ENCODE data around the gene HBP1. TPM values are rescaled to one million over a fixed set of nuclear protein-coding genes. Genes with fewer than 3 reads are reported as not detected.
A peak's percentile ranks its signal among the peaks of the same experiment; 100 is the strongest.

The HBP1 gene
- total and polyA plus RNA-seq, 8 donors, result 47.9 to 181 (median 125) TPM

DNA sequence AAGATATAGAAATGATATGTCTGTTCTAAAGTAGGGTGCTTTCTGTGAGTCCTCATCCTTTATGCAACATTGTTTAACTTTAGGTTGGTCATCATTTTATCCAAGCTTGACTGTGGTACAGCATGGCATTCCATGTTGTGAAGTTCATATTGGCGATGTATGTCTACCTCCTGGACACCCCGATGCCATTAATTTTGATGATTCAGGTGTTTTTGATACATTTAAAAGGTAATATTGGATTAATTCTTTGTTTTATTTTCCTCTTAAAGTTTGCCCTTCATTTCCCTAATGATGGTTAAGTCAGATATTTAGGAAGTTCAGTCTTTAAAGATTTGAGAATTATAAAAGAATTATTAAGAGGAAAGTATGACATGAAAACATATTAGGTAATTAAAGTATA is 21.3 kb downstream of the HBP1 start:
- TF ChIP-seq, protein P1, sequence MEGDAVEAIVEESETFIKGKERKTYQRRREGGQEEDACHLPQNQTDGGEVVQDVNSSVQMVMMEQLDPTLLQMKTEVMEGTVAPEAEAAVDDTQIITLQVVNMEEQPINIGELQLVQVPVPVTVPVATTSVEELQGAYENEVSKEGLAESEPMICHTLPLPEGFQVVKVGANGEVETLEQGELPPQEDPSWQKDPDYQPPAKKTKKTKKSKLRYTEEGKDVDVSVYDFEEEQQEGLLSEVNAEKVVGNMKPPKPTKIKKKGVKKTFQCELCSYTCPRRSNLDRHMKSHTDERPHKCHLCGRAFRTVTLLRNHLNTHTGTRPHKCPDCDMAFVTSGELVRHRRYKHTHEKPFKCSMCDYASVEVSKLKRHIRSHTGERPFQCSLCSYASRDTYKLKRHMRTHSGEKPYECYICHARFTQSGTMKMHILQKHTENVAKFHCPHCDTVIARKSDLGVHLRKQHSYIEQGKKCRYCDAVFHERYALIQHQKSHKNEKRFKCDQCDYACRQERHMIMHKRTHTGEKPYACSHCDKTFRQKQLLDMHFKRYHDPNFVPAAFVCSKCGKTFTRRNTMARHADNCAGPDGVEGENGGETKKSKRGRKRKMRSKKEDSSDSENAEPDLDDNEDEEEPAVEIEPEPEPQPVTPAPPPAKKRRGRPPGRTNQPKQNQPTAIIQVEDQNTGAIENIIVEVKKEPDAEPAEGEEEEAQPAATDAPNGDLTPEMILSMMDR (IDR thresholded peaks at IDR 0.05), result no peak
- Histone ChIP-seq H3K36me3 (peaks cover 4 to 81% of the 10 kb centered on the region in 2 donors), H3K4me3 (no peak overlapping the region), H3K9me3 (no peaks in the 10 kb centered on the region), H3K4me1 (peaks cover 0 to 7% of the 10 kb centered on the region in 2 donors), H3K27me3 (no peaks in the 10 kb centered on the region), H3K27ac (no peak overlapping the region)
- intact Hi-C loops (cut with DNase I), result no loop called here
- ATAC-seq (no peak), DNase-seq (no peak)

DNA sequence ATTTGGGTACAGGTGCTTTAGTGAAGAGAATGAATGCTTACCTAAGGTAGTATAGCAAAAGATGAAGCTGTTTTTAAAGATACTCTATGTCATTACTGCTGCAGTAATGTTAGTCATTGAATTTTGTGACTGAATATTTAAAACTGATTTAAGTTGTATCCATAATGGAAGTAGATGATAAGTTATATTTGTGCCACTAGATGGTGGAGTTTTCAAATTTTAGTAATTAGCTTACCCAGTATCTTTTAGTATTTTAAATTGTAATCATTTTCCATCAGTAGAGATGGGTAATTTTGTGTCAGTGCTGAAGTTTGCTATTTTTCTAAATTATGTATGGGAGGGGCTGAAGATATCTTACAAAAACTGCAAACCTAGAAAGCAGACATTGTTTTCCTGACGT is 25.2 kb downstream of the HBP1 start:
- ATAC-seq (no peak), DNase-seq (no peak)
- Histone ChIP-seq H3K36me3 (peaks cover 4 to 79% of the 10 kb centered on the region in 2 donors), H3K4me3 (no peak overlapping the region), H3K27me3 (no peaks in the 10 kb centered on the region), H3K4me1 (peaks cover 0 to 7% of the 10 kb centered on the region in 2 donors), H3K9me3 (no peaks in the 10 kb centered on the region), H3K27ac (peak overlapping the region in 1 of 2 donors; percentile 20)
- TF ChIP-seq, protein P1 (IDR thresholded peaks at IDR 0.05), result no peak
- intact Hi-C loops (cut with DNase I), result no loop called here

DNA sequence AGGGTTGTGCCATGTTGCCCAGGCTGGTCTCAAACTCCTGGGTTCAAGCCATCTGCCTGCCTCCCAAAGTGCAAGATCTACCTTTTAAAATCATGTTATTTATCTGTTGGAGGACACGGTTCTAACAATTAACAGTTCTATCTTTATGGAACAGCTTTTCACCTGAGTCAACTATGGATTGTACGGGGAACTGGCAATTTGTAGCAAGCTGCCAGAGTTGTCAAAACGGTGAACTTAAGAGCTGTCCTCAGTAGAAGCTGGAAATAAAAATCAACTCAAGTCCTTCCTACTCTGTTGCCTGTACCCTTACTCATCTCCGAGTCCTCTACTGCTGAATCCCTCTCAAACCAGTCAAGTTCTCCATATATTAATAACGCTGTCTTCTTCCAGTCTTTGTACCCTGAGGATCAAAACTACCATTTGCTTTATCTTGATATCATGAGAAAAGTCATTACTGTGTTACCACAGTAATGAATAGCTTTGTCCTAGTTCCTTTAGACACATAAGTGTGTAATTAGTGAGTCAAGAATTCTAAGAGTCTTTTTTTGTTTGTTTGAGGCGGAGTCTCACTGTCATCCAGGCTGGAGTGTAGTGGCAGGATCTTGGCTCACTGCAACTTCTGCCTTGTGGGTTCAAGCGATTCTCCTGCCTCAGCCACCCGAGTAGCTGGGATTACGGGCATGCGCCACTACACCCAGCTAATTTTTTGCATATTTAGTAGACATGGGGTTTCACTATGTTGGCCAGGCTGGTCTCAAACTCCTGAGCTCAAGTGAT is 28.2 kb downstream of the HBP1 start:
- ATAC-seq (peak; percentile 86), DNase-seq (peak in 2 of 4 donors; percentile 20 to 59)
- peak overlapping the region; percentile 28 to 74 for H3K27ac ChIP-seq
- intact Hi-C loops (cut with DNase I), result no loop called here
- H3K9me3 ChIP-seq, result no peaks in the 10 kb centered on the region
- H3K36me3 ChIP-seq, result peaks cover 0 to 79% of the 10 kb centered on the region in 2 donors
- H3K4me1 ChIP-seq, result peaks cover 0 to 15% of the 10 kb centered on the region in 2 donors
- no peaks in the 10 kb centered on the region for H3K27me3 ChIP-seq
- H3K4me3 ChIP-seq, result no peak overlapping the region
- TF ChIP-seq, protein P1 (IDR thresholded peaks at IDR 0.05), result no peak

DNA sequence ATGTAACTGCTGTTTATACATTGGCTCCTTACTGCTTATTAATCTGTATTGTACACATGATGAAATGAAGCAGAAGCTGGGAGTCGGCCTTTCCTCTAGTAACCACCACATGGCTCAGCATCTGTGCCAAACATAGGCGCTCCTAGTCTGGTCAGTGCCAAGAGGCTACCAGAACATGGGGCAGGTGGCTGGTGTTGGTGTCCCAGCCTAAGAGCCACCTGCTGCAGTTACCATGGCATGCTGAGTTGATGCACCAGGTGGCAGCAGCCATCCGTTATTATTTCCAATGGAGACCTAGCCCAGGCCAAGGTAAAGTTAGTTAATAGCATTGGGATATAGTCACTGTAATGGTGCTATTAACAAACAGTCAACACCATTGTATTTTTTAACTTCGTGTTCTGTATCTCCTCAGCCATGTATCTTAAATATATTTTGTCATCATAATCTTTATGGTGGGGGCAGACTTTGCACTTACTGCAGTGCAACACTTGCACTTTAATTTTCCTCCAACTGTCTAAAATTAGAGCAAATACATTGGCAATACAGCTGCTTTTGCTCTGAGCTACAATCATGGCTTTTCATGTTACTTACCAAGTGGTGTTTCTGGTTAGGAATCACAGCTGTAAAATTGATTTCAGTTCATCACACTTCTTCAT is 33.1 kb downstream of the HBP1 start:
- ATAC-seq, result peak; percentile 48
- H3K27ac ChIP-seq, result no peak overlapping the region

More for the DNA sequence above, 33.1 kb downstream of the HBP1 start:
- intact Hi-C loops (cut with DNase I), result no loop called here
- peaks cover 0 to 7% of the 10 kb centered on the region in 2 donors for H3K4me1 ChIP-seq
- H3K9me3 ChIP-seq, result no peaks in the 10 kb centered on the region
- H3K36me3 ChIP-seq, result peaks cover 0 to 99% of the 10 kb centered on the region in 2 donors
- TF ChIP-seq, protein P1 (IDR thresholded peaks at IDR 0.05), result peak in 1 of 2 donors; percentile 18
- DNase-seq, result peak in 1 of 4 donors; percentile 19
- no peaks in the 10 kb centered on the region for H3K27me3 ChIP-seq
- no peak overlapping the region for H3K4me3 ChIP-seq

All from left lung (tissue), 10 donors.